GM18909 (cell line): ENCODE results near the gene SPATA24.

ENCODE experiments used
- ATAC-seq: cut with Tn5 transposase; IDR thresholded peaks from one replicate; pipeline ENCODE4 v1.9.1; 2021; ENCODE audit warnings: mild to moderate bottlenecking; ENCODE audit not compliant: unreplicated experiment, poor library complexity

SPATA24 gene

DNA sequence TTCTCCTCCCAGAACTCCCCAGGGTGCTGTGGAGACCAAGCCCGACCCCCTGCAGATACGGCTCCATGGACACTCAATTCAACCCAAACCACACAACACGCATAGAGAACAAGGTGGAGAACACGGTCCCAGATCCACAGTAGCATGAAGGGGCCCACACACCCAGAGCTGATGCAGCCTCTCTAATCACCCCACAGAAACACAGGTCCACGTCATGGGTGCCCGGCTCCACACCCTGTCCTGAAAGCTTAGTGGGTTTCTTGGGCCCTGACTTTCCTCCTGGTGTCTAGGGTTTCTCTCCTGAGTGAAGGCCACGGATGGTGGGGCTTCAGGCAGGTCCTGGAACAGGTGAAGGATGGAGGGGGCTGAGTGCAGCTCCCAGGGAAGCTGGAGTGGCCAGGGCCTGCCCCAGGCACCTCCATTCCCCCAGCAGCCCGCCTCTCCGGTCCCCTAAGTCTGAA, 19.3 kb downstream of the SPATA24 start:
- ATAC-seq, result no peak

DNA sequence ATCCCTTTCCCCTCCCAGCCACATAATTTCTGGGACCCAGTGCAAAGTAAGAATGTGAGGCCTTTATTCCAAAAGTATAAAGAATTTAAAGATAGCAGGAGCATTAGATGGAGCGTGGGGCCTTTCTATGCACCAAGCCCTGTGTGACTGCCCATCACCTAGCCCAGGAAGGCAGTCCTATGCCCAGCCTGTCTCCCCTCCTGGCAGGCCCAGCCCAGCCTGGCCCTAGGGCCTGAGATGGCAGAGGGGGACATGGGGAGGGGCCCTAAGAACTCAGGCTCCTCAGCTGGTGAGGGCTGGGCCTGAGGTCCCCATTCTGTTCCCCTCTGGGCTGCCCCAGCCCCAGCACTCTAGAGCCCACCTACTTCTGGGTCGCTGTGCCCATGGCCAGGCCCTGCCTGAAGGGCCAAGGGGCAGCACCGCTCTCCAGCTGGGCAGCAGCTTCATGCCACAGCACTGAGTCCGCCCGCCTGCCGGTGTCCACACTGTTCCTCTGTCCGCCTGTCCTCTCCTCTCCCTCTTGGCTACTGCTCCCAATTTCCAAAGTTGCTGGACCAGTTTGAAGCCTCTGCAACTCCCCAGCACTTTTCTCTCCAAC, 19.8 kb downstream of the SPATA24 start:
- ATAC-seq, result no peak

DNA sequence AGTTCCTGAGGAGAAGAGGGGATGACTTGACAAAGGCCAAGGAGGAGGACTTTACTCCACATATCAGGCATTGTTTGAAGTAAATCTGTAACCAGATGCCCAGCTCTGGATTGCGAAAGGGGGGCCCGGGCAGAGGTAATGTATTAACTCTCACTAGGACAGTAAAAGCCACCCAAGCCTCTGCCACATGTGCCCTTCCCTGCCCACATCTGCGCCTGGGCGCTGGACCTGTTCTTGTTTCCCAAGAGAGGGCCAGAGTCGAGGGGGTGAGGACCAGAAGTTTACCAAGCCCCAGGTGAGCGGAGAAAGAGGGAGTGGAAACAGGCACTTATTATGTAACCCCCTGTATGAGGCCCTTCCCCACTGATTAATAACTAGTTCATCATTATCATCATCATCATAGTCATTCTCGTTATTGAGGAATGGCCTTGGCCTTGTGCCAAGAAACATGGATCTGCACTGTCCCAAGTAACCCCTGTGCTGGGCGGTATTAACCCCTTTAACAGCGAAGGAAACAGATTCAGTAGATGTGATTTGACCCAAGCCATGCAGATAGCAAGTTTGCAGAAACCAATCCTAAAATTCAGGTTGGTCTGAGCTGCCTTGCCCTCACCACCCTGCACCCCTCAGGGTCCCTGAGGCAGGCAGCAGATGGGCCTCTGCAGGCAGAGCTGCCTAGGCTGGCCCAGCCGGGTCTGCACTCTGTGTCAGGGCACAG, 20.5 kb downstream of the SPATA24 start, which contains the start of gene SLC23A1:
Gene SLC23A1, minus strand, starts transcription at position 23 of the 718 bp plus-strand sequence. CDS start 44 bp downstream, outside the sequence.
- ATAC-seq, result no peak

DNA sequence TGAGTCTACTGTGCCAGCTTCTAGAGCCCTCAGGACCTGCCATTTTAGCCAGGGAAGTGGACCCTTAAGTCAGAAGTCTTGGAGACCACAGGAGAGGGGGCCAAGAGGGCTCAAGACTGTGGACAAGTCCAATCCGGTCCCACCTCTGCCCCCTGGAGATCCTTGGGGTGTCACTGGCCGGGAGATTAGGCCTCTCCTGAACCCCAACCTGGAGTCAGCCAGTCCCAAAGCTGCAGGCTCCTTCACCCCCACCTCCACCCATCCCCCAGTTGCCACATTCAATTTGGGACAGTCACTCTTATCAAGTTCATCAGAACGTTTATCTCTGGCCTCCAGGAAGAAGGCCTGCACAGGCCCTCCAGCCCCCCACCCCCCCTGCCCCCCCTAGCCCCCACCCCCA, 21.1 kb downstream of the SPATA24 start:
- no peak for ATAC-seq

DNA sequence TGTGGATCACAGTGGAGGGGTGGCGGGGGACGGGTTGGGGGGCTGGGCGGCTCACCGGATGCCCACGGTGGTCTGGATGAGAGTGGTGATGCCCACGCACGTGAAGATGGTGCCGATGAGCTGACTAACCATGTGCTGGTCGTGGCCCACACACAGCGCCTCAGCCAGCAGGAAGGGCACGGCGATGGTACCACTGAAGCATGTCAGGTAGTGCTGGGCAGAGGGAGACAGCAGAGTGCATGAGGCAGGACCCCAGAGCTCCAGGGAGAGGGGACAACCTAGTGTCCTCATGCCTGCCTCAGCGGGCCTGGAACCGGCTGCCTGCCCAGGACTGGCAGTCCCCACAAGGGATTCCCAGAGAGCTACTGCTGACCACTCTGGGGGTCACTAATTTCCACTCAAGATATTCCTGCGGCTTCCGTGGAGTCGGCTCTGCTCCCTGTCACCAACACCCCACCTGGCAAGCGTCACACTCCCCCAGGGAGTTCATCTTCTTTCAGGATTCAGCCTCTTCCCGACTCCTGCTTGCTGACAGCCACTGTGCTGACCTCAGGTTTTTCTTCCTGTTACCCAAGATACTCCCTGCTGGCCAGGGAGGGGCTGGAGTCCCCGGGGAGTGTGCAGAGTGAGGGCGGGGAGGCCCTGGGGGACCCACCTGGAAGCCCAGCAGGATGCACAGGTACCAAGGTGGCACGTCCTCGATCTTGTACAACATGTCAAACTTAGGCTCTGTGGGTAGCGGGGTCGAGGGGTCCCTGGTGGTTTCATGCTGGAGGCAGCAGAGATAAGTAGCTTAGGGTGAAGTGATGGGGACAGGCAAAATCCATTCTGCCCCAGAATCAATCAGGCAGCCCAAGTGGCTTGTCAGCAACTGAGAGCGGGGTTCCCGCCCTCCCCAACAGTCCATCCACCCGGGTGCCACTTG, 21.8 kb downstream of the SPATA24 start:
- no peak for ATAC-seq

DNA sequence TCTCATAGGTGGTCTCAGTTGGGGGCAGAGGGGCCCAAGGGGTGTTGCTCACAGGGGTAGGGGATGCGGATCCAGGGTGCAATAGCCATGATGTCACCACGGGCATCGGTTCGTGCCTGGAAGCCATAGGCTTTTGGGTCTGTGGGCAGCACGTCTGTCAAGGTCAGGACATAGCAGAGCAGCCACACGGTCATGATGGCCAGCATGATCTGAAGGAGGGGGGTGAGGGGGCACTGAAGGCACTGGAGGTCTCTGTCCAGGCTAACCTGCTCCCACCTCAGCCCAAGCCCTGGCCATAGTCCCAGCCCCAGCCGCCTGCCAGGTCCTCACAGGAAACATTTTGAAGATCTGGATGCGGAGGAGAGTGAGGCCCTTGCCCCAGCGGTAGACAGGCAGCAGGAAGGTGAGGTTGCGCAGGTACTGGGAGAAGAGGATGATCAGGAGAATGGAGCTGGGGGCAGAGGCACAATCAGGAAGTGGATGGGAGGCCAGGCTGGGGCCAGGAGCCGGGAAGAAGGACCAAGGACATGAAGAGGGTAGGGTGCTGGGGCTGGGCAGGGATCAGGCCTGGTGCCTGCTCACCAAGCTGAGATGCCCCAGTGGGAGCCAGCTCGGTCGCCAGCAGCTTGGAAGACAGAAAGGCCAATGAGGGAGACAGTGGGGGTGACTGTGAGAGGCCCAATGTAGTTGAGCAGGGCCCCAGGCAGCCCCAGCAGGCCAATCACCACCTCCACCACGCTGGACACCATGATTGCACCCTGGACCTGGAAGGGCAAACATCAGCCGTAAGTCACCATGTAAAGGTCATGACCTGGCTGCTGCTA, 24.1 kb downstream of the SPATA24 start:
- no peak for ATAC-seq

DNA sequence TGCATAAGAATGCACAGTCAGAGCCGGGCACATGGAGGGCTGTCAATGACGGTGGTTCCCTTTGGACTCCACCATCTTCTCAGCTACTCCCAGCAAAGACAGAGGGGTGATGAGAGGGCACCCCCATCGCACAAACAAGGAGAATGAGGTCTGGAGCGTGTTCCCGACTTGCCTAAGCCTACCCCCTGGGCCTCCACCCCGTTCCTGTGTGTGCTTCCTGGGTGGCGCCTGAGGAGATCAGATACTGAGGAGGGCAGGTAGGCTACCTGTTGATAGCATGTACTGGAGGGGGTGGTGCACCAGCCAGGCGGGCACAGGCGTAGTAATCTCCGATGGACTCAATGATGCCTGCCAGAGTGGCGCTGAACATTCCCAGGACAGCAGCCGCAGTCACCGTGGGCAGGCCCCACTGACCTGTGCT, 24.9 kb downstream of the SPATA24 start:
- no peak for ATAC-seq

DNA sequence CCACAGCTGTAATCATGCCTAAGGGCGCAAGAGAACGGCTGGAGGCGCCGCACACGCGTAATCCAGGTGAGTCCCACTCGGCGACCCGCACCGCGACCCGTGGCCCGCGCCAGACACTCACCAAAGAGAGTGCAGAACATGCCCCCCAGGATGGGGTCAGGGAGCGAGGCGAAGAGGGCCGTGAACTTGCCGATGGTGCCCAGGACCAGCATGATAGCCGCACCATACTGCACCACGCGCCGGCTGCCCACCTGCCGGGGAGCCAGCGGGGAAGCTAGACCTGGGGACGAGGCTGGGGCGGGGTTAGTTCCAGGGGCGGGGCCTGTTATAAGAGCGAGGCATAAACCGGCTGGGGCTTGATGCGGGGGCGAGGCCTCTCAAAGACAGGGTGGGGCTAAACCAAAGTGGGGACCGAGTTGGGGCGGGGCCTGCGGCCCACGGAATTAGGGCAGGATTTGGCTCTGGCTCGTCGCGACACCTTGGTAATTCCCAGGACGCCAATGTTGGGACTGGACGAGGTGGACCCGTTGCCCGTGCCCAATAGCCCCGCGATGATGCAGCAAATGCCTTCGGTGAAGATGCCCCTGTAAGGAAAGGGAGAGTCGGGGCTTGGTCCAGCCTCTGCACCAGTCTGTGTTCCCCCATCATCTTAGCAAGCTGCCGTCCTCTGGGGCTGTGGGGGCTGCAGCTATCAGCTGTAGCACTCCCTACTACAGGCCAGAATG, 25.6 kb downstream of the SPATA24 start:
- no peak for ATAC-seq

DNA sequence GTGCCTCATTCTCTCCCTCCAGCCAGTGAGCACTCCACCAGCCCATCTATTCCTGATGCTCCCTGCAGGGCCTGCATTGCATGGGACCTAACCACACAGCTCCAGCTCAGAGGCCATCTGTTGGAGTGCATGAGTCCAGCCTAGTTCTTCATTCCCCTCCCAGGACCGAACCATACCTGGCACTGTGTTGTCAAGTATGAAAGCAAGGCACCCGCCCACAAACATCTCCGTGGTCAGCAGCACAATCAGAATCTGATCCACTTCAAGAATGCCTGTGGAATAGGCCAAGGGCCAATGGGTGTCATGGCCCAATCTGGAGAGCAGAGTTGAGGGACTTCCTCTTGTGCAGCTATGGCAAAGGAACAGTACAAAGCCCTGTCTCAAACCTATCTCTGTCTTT, 26.7 kb downstream of the SPATA24 start:
- ATAC-seq, result no peak

DNA sequence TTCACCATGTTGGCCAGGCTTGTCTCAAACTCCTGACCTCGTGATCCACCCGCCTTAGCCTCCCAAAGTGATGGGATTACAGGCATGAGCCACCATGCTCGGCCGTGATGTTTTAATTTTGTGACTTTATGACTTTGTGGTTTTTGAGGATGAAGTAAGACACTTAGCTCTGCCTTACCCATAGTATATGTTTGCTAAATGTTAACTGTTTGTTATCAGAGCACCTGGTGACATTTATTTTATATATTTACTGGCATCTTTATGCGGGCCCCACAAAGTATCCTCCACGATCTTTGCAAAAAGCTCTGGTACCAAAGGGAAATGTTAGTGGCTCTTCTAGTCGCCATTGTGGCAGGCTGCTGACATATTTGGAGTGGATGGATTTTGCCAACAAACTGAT, 27.5 kb downstream of the SPATA24 start:
- no peak for ATAC-seq

DNA sequence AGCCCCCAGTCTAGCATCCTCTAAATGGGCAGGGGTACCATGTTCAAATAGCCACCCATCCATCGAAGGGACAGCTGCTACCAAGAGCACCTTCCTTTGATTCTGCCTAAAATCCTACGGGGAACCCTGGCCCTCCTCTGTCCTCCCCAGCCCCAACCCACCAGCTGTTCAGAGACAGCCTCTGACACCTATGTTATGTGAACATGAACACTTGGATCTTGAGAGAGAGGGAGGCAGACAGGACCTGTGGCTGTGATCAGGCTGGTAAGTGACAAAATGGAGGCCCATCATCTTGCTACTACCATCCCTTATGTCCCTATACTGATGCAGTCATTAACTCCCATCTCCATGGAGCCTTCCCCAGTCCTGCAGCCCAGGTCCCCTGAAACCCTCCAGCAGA, 29.0 kb downstream of the SPATA24 start:
- no peak for ATAC-seq

DNA sequence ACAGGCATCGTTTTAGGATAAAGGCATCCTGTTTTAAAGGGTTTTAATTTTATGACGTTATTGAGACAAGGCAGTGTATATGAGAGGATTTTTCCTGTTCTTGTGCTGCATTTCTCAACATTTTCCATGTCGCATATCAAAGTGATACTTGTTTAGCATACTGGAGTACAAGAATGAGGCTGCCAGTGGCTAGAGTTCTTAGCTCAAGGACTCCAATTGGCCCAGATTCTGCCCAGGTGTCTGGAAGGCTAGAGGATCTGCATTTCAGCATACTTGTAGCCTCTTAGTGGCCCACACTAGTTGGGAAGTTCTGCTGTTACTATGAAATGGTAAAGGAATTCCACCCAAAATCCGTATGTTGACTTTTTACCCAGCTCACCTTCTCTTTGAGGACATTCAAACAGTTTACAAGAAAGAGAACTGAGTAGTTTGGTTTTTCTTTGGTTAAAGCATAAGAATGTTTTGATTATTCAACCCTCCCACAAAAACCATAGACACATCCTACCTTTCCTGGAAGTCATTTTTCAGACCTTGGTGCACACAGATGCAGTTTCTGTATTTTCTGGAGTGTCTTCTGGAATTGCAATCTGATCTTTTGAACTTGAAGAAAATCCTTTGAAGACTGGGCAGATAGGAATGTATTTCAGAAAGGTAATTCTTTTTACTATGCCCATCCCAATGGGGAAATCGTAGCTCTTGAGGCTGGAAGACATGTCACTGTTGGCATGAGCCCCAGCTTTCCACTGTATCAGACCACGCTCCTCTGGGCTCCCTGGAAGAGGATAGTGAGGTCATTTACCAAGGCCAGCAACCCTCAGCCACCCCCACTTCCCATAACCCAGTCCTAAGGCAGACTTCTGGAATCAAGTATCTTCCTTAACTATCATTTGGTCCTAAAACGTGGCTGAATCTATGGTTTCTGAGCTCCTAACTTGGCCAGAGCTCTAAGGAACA, 32.1 kb downstream of the SPATA24 start:
- no peak for ATAC-seq

DNA sequence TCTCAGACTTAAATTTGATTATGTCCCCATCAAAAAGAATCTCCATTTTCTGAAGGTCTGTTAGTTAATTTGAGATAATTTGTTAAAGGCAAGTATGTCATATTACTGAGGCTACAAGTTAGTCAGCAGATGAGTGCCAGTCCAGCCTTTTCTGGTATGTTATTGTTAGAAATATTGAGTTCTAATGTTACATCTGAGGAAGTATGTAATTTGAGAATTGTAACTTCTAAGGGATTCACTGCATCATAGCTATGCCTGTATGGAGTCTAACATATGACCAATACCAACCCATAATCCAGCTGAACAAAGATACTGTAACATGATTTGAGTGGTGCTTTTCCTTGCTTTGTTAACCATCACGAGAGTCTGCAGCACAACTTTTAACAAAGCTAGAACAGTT, 34.7 kb downstream of the SPATA24 start:
- no peak for ATAC-seq

DNA sequence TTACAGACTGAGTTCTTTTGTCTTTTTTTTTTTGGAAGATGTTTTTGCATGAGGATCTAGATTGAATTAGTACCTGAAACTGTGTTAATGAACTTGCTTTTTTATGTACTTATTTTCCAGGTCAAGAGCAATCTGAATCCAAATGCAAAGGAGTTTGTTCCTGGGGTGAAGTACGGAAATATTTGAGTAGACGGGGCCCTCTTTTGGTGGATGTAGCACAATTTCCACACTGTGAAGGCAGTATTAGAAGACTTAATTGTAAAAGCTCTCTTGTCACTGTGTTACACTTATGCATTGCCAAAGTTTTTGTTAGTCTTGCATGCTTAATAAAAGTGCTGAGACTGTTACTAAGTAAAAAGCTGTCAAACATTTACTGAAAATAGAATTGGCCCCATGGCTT, 35.3 kb downstream of the SPATA24 start:
- ATAC-seq, result no peak

DNA sequence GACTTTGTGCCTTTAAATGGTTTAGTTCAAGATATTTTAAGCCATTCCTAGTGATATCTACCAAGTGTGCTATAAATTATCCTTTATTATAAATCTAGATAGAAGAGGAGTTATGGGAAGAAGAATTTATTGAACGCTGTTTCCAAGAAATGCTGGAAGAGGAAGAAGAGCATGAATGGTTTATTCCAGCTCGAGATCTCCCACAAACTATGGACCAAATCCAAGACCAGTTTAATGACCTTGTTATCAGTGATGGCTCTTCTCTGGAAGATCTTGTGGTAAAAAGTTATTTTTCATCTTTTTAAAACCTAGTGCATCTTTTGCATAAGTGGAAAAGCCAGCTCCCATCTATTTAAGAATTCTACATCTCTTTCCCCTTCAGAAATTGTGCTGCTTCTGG, 39.4 kb downstream of the SPATA24 start:
- no peak for ATAC-seq

DNA sequence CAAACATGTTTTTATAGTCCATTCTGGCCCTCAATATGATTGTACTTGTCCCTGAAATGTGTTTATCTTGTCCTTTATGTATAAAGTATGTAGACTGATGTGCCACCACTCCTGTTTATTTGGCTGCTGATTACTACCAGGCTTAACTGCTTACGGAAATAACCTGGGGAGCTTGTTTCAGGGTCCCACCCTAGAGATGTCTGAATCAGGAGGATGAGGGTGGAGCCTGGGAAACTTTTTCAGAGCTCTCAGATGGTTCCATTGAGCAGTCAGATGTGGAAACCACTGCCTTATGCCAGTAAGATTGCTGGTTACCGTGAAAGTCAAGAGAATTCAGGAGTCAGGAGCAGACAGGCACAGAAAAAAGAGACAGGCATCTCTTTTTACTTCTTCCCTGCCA, 40.0 kb downstream of the SPATA24 start:
- ATAC-seq, result no peak

DNA sequence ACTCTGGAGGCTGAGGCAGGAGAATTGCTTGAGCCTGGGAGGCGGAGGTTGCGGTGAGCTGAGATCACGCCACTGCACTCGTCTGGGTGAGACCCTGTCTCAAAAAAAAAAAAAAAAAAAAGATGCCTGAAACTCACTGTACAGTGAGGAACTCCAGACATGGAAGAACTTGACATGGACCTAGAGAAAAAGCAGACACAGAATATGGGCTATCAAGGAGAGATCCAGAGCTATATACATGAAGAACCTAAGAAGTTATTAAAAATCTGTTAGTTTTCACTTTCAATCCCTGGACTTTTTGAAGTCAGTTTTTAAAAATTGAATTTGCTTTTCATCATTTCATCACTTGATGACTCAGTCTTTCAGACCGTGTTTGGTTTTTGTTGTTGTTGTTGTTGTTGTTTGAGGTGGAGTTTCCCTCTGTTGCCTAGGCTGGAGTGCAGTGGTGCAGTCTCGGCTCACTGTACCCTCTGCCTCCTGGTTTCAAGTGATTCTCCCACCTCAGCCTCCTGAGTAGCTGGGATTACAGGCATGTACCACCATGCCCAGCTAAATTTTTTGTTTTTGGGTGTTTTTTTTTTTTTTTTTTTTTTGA, 42.0 kb downstream of the SPATA24 start:
- no peak for ATAC-seq

DNA sequence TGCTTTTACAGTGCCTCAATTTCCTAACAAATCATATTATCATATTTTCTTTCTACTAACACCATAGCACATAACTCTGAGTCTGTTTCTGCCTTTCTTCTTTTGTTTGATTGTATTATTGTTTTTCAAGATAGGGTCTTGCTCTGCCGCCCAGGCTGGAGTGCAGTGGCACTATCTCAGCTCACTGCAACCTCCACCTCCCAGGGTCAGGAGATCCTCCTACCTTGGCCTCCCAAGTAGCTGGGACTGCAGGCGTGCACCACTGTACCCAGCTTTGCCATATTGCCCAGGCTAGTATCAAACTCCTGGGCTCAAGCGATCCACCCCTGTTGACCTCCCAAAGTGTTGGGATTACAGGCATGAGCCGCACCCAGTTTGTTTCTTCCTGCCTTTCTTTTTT, 43.5 kb downstream of the SPATA24 start:
- ATAC-seq, result no peak
